Thoracic aorta (tissue), 2 donors: ENCODE measurements around the gene C2orf78. TPM values are rescaled to one million over a fixed set of nuclear protein-coding genes. Genes with fewer than 3 reads are reported as not detected.
"Not testable (repeated sequence)": the region's sequence is repeated elsewhere in the genome, so short reads cannot be mapped to it uniquely, and the experiment has no call there.

ENCODE experiments used
- ATAC-seq: fragments of 150-250 bp; one replicate; pipeline ENCODE4 v1.8.0; 2017; ENCODE audit warnings: low read depth; ENCODE audit not compliant: insufficient number of reproducible peaks, low FRiP score
- DNase-seq: peaks from one replicate; pipeline ENCODE4 v3.0.0-alpha.2; 2020; ENCODE audit warnings: low spot score
- H3K27ac ChIP-seq, 2 donors: fragments of 200-600 bp; sonication (generic); 1 replicate in 1 of 2; 2 replicates in 1 of 2; pipeline ENCODE4 v1.5.1; 2016; ENCODE audit warnings: mild to moderate bottlenecking in 2 of 2, moderate library complexity in 2 of 2
- H3K27me3 ChIP-seq: fragments of 200-600 bp; sonication (generic); replicated peaks from 2 replicates; pipeline ENCODE4 v1.6.0; 2016; ENCODE audit warnings: mild to moderate bottlenecking; ENCODE audit not compliant: insufficient read depth
- H3K36me3 ChIP-seq: fragments of 200-600 bp; sonication (generic); one replicate; pipeline ENCODE4 v1.5.1; 2016
- H3K4me1 ChIP-seq, 2 donors: fragments of 200-600 bp; sonication (generic); 1 replicate in 1 of 2; 2 replicates in 1 of 2; pipeline versions ENCODE4 v1.5.1 to v1.6.0; 2016; ENCODE audit warnings: low read depth in 2 of 2, mild to moderate bottlenecking in 1 of 2; ENCODE audit not compliant: control insufficient read depth in 1 of 2
- H3K4me3 ChIP-seq: fragments of 200-600 bp; sonication (generic); 2 replicates; pipeline ENCODE4 v1.5.1; 2016; ENCODE audit warnings: mild to moderate bottlenecking
- H3K9me3 ChIP-seq: fragments of 200-600 bp; sonication (generic); 2 replicates; pipeline ENCODE4 v1.5.1; 2016
- CTCF ChIP-seq: fragments of 200-600 bp; sonication (generic); IDR thresholded peaks from one replicate; pipeline ENCODE4 v1.5.1; 2019; ENCODE audit warnings: antibody characterized with exemption
- total RNA-seq, 2 donors: library from RNA; depleted of rRNA; stranded (reverse); fragments of >200 nt; gene quantifications; one replicate each; pipeline versions ENCODE4 v1.1.0 to v1.2.3, GENCODE V29; 2016

C2orf78 gene
- total RNA-seq, 2 donors from 2014 or later: not detected

GRCh38 chr2:73746015-73746876 lies 37.7 kb upstream of the C2orf78 start:
- peaks cover 13% of the 10 kb centered on the region for H3K36me3 ChIP-seq

GRCh38 chr2:73746877-73747208 lies 37.1 kb upstream of the C2orf78 start:
- Histone ChIP-seq H3K4me3 (no peak overlapping the region), H3K27me3 (no peaks in the 10 kb centered on the region), H3K9me3 (no peaks in the 10 kb centered on the region), H3K27ac (no peak overlapping the region), H3K4me1 (no peaks in the 10 kb centered on the region), H3K36me3 (peaks cover 13% of the 10 kb centered on the region)
- DNase-seq: no peak
- ATAC-seq: no peak
- no peak for TF ChIP-seq CTCF

More at GRCh38 chr2:73746015-73746876, 37.7 kb upstream of the C2orf78 start:
- no peak for DNase-seq
- no peak for TF ChIP-seq CTCF
- no peaks in the 10 kb centered on the region for H3K9me3 ChIP-seq
- no peaks in the 10 kb centered on the region for H3K27me3 ChIP-seq
- H3K4me1 ChIP-seq: no peaks in the 10 kb centered on the region
- ATAC-seq: no peak
- H3K4me3 ChIP-seq: no peak overlapping the region
- no peak overlapping the region for H3K27ac ChIP-seq

GRCh38 chr2:73749314-73749713 lies 34.7 kb upstream of the C2orf78 start:
- H3K4me3 ChIP-seq: no peak overlapping the region

GRCh38 chr2:73754332-73754731 lies 29.7 kb upstream of the C2orf78 start:
- H3K4me3 ChIP-seq, DNase-seq, ATAC-seq, H3K27ac ChIP-seq, H3K9me3 ChIP-seq, H3K27me3 ChIP-seq, H3K4me1 ChIP-seq: not testable (repeated sequence)
- peaks cover 11% of the 10 kb centered on the region for H3K36me3 ChIP-seq

More at GRCh38 chr2:73749314-73749713, 34.7 kb upstream of the C2orf78 start:
- TF ChIP-seq CTCF: no peak
- no peak overlapping the region for H3K27ac ChIP-seq
- peaks cover 20% of the 10 kb centered on the region for H3K36me3 ChIP-seq
- ATAC-seq (no peak), DNase-seq (no peak)
- H3K4me1 ChIP-seq: no peaks in the 10 kb centered on the region
- H3K9me3 ChIP-seq: no peaks in the 10 kb centered on the region
- H3K27me3 ChIP-seq: no peaks in the 10 kb centered on the region

- no peaks in the 10 kb centered on the region for H3K27me3 ChIP-seq
- no peak overlapping the region for H3K4me3 ChIP-seq
- H3K27ac ChIP-seq: no peak overlapping the region
- peaks cover 9% of the 10 kb centered on the region for H3K36me3 ChIP-seq
- DNase-seq: no peak
- no peak for TF ChIP-seq CTCF
- no peaks in the 10 kb centered on the region for H3K9me3 ChIP-seq
- peaks cover 0 to 12% of the 10 kb centered on the region in 2 donors for H3K4me1 ChIP-seq
- no peak for ATAC-seq
Measured at GRCh38 chr2:73759285-73759764, 24.7 kb upstream of the C2orf78 start.
